HepG2 (cell line): ENCODE measurements around the gene ARVCF. TPM values are rescaled to one million over a fixed set of nuclear protein-coding genes. Genes with fewer than 3 reads are reported as not detected.

Experiments
- ATAC-seq: fragments of 200-7000 bp; cut with Tn5 transposase; 3 replicates; pipeline ENCODE4 v1.9.1; 2020; ENCODE audit warnings: mild to moderate bottlenecking, moderate library complexity
- BruUV-seq: library from RNA; stranded (reverse); fragments of 400-500 nt; replicated peaks from 2 replicates; lab custom pipeline; 2021; lab: Mats Ljungman, UMichigan
- CTCF ChIA-PET: fragments of 300-600 bp; formaldehyde crosslinking; extraction: SDS; loops from one replicate; lab custom pipeline; 2021; ENCODE audit warnings: low total read pairs, inconsistent platforms, low intra/inter-chr PET ratio; lab: Yijun Ruan, JAX
- POLR2A ChIA-PET: fragments of 350-600 bp; sonication (Branson Sonifier 250); formaldehyde crosslinking; loops from one replicate; lab custom pipeline; 2020; ENCODE audit warnings: antibody characterized with exemption, inconsistent platforms; lab: Yijun Ruan, JAX
- DNase-seq: peaks from one replicate; pipeline ENCODE4 v3.0.0-alpha.2; 2015; ENCODE audit warnings: low spot score
- FAIRE-seq: peaks from 3 replicates; lab custom pipeline; 2011; peaks lifted over from hg19 to GRCh38; lab: Jason Lieb, UNC
- H2AFZ ChIP-seq: one replicate; pipeline ENCODE4 v1.6.1; 2011; ENCODE audit warnings: low read length, inconsistent platforms
- H3K27ac ChIP-seq: fragments of 300-600 bp; 3 replicates; pipeline ENCODE4 v1.8.0; 2011; ENCODE audit warnings: mixed run types, mild to moderate bottlenecking, mixed read lengths, low read length, inconsistent platforms; ENCODE audit not compliant: insufficient read depth; ENCODE audit errors: extremely low read length
- H3K27me3 ChIP-seq, 2 experiments: fragments of 200-600 bp in 1 of 2; 2 replicates in 1 of 2; 3 replicates in 1 of 2; pipeline versions ENCODE4 v1.6.0 to v1.8.0; 2011; ENCODE audit warnings: low read length in 2 of 2, mild to moderate bottlenecking in 2 of 2, moderate library complexity in 2 of 2, inconsistent platforms in 1 of 2; ENCODE audit not compliant: insufficient read depth in 2 of 2, control insufficient read depth in 1 of 2
- H3K36me3 ChIP-seq, 2 experiments: fragments of 200-600 bp in 1 of 2; replicated peaks in 1 of 2; 2 replicates in 1 of 2; 3 replicates in 1 of 2; pipeline versions ENCODE4 v1.5.1 to v1.8.0; 2011; ENCODE audit warnings: low read length in 2 of 2, inconsistent platforms in 1 of 2; ENCODE audit not compliant: insufficient read depth in 2 of 2, control insufficient read depth in 1 of 2
- H3K4me1 ChIP-seq: 2 replicates; pipeline ENCODE4 v1.5.1; 2012; ENCODE audit warnings: low read length, inconsistent platforms; ENCODE audit not compliant: insufficient read depth
- H3K4me2 ChIP-seq: 2 replicates; pipeline ENCODE4 v1.6.0; 2011; ENCODE audit warnings: low read depth, low read length, inconsistent platforms
- H3K4me3 ChIP-seq, 3 experiments: fragments of 200-600 bp in 1 of 3; sonication (generic), shearing (Covaris generic) in 1 of 3; replicated peaks in 1 of 3; 2 replicates each; pipeline ENCODE4 v1.5.1; 2011 to 2016; ENCODE audit warnings: low read length in 3 of 3, inconsistent platforms in 2 of 3, low read depth in 2 of 3, mild to moderate bottlenecking in 2 of 3, control low read depth in 1 of 3, mixed read lengths in 1 of 3; ENCODE audit not compliant: insufficient read depth in 1 of 3
- H3K79me2 ChIP-seq: one replicate; pipeline ENCODE4 v1.6.1; 2011; ENCODE audit warnings: low read length, inconsistent platforms; ENCODE audit not compliant: insufficient read depth
- H3K9ac ChIP-seq: 2 replicates; pipeline ENCODE4 v1.6.0; 2011; ENCODE audit warnings: mild to moderate bottlenecking, low read depth, low read length, inconsistent platforms; ENCODE audit not compliant: insufficient read depth
- H3K9me3 ChIP-seq: 2 replicates; pipeline ENCODE4 v1.5.1; 2012; ENCODE audit warnings: mild to moderate bottlenecking, low read length
- H4K20me1 ChIP-seq: 2 replicates; pipeline ENCODE4 v1.6.0; 2011; ENCODE audit warnings: inconsistent platforms, mild to moderate bottlenecking, low read length, moderate library complexity; ENCODE audit not compliant: insufficient read depth
- CC2D1A ChIP-seq: sonication (generic); formaldehyde crosslinking; IDR thresholded peaks from 2 replicates; pipeline ENCODE4 v1.8.1; 2023; ENCODE audit warnings: mild to moderate bottlenecking, missing genetic modification reagents
- HIC2 ChIP-seq: sonication (generic); formaldehyde crosslinking; IDR thresholded peaks from 2 replicates; pipeline ENCODE4 v1.9.0; 2022; ENCODE audit warnings: low read depth, missing genetic modification reagents
- HNRNPL ChIP-seq: fragments of 200-400 bp; formaldehyde crosslinking; IDR thresholded peaks from 2 replicates; pipeline ENCODE4 v1.6.1; 2017; ENCODE audit warnings: mild to moderate bottlenecking, low read depth, low read length
- MXD3 ChIP-seq: IDR thresholded peaks from 2 replicates; pipeline ENCODE4 v1.6.1; 2016; ENCODE audit warnings: mild to moderate bottlenecking, missing biosample characterization, missing genetic modification reagents
- RBM22 ChIP-seq: fragments of 200-400 bp; formaldehyde crosslinking; optimal IDR thresholded peaks from 2 replicates; pipeline ENCODE3; 2017; ENCODE audit warnings: mild to moderate bottlenecking, low read length, moderate library complexity
- SMYD3 ChIP-seq: sonication (generic); formaldehyde crosslinking; IDR thresholded peaks from 2 replicates; pipeline ENCODE4 v1.8.1; 2023; ENCODE audit warnings: mild to moderate bottlenecking, missing genetic modification reagents
- SOX13 ChIP-seq, 3 experiments: fragments of 450-650 bp in 1 of 3; sonication (generic) in 1 of 3; formaldehyde crosslinking in 1 of 3; IDR thresholded peaks in 2 of 3; conservative IDR thresholded peaks in 1 of 3; 2 replicates each; pipeline versions ENCODE4 v1.5.0 to v1.6.1; 2016 to 2020; ENCODE audit warnings: antibody characterized with exemption in 1 of 3, mild to moderate bottlenecking in 1 of 3, missing compliant biosample characterization in 1 of 3, missing genetic modification reagents in 1 of 3, moderate library complexity in 1 of 3
- TCF7L2 ChIP-seq: IDR thresholded peaks from 2 replicates; pipeline ENCODE4 v1.6.1; 2011; ENCODE audit warnings: mild to moderate bottlenecking, low read depth, low read length, moderate library complexity
- ZMYM4 ChIP-seq: sonication (generic); formaldehyde crosslinking; IDR thresholded peaks from 2 replicates; pipeline ENCODE4 v1.8.1; 2023; ENCODE audit warnings: mild to moderate bottlenecking, missing genetic modification reagents
- ZNF230 ChIP-seq: sonication (generic); formaldehyde crosslinking; IDR thresholded peaks from 2 replicates; pipeline ENCODE4 v1.4.0; 2020; ENCODE audit warnings: mild to moderate bottlenecking, missing genetic modification reagents
- ZNF563 ChIP-seq: sonication (generic); formaldehyde crosslinking; IDR thresholded peaks from 2 replicates; pipeline ENCODE4 v1.8.0; 2022; ENCODE audit warnings: mild to moderate bottlenecking, moderate library complexity, missing genetic modification reagents
- ZNF850 ChIP-seq: sonication (generic); formaldehyde crosslinking; conservative IDR thresholded peaks from 2 replicates; pipeline ENCODE4 v1.9.0; 2021; ENCODE audit warnings: mild to moderate bottlenecking, missing genetic modification reagents
- WGBS: methylation state at CpG from one replicate; pipeline ENCODE4 v1.1.6; 2017; ENCODE audit warnings: low lambda C conversion rate; 5-methylcytosine and 5-hydroxymethylcytosine counted together
- in situ Hi-C: cut with HindIII; loops from 2 replicates; pipeline ENCODE4 v1.10.0; 2017; ENCODE audit warnings: low pct_unique_long_range_greater_than_20kb; ENCODE audit not compliant: extremely low pct_ligation_motif_present
- intact Hi-C: fragments of 100-400 bp; cut with micrococcal nuclease; formaldehyde crosslinking; loops from one replicate; pipeline ENCODE4 v1.10.0; 2022; ENCODE audit not compliant: unreplicated experiment
- polyA plus RNA-seq, 8 experiments: library from polyadenylated mRNA; depleted of rRNA in 3 of 8; stranded (reverse) in 7 of 8; unstranded in 1 of 8; fragments of >200 nt; fragmentation: Illumina TruSeq in 4 of 8; extraction: Trizol in 4 of 8; gene quantifications; 2 replicates each; pipeline versions ENCODE4 v1.2.1 to v1.2.3, GENCODE V29; 2011 to 2016; ENCODE audit warnings: low read depth in 4 of 8, missing spikeins in 1 of 8, mixed read lengths in 1 of 8; ENCODE audit not compliant: insufficient read depth in 1 of 8
- total RNA-seq, 5 experiments: library from RNA; depleted of rRNA; stranded (reverse); fragments of >200 nt; fragmentation: Illumina TruSeq; extraction: Trizol; gene quantifications; 2 replicates each; pipeline ENCODE4 v1.2.3, GENCODE V29; 2016; ENCODE audit warnings: low read depth in 1 of 5
- TF ChIP-seq, protein P1 (sequence below): IDR thresholded peaks from 2 replicates; pipeline ENCODE4 v1.6.1; 2016; ENCODE audit warnings: low read depth, control low read depth

Gene ARVCF
- total and polyA plus RNA-seq, 2 of the 13 experiments (the other 11 are each of a cell fraction or from before 2014, with no cell fraction given): 16.4 to 17.7 TPM

GRCh38 chr22:19997561-19998231, 18.9 kb downstream of the ARVCF start:
- no peak overlapping the region for H2AFZ ChIP-seq
- no peak overlapping the region for H3K4me2 ChIP-seq
- ATAC-seq (no peak), FAIRE-seq (no peak), DNase-seq (no peak)
- H3K4me3 ChIP-seq: no peak overlapping the region
- H3K9me3 ChIP-seq: no peaks in the 10 kb centered on the region
- no peak overlapping the region for H3K9ac ChIP-seq
- peaks cover 3% of the 10 kb centered on the region for H3K79me2 ChIP-seq
- intact Hi-C loops (no loop called here), in situ Hi-C loops (no loop called here)
- BruUV-seq: no TSS peak
- H3K27ac ChIP-seq: no peak overlapping the region
- peaks cover 43% of the 10 kb centered on the region for H3K4me1 ChIP-seq
- H3K27me3 ChIP-seq: 0 out of 5 replicates have a peak, but pooled peaks cover 0 to 1% of the 10 kb centered on the region in 2 experiments
- WGBS: 95% methylated on average over 11 of the region's 19 CpGs
- no peaks in the 10 kb centered on the region; the same call in 1 of the 2 replicates for H4K20me1 ChIP-seq
- ChIA-PET CTCF (no interaction called here), POLR2A (no interaction called here)
- 0 out of 5 replicates have a peak, but pooled peaks cover 0 to under 1% of the 10 kb centered on the region in 2 experiments for H3K36me3 ChIP-seq
- TF ChIP-seq SMYD3 (CRISPR knock-in tag) (no peak), RBM22 (no peak), HNRNPL (0 out of 2 replicates have a peak, but pooled peaks have one; percentile 31)

DNA sequence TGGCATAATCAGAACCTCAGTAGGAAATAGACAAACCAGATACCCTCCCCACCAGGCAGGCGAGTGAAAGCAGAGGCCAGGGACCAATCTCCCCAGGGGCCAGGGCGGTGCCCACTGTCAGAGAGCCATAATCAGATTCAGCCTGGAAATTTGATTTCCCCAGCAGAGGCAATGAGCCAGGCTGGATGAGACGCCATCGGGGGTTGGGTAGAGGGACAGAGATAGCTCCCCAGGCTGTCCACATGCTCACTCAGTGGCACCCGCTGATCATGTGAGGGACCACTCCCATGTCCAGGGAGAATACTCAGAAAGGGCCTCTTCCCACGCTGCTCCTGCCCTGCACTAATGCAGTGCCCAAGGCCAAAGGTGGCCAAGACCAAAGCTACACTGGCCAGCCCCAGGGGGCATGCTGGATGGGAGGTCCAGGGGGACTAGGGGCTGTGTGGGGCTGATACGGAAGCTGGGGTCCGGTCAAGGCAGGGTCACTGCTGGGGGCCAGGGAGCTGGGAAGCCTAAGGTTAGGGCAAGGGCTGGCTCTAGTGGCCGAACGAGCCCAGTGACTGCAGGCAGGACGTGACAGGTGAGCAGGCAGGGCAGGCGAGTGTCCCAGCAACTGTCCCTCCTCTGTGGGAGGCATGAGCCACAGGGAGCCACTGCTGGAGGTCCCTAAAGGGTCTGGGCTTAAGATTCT, 19.8 kb downstream of the ARVCF start:
- no peak for ATAC-seq
- peaks cover 35% of the 10 kb centered on the region for H3K4me1 ChIP-seq
- H3K9ac ChIP-seq: no peak overlapping the region
- H3K4me2 ChIP-seq: no peak overlapping the region
- no TSS peak for BruUV-seq
- H3K27ac ChIP-seq: no peak overlapping the region
- peaks cover 3% of the 10 kb centered on the region for H3K79me2 ChIP-seq
- H2AFZ ChIP-seq: no peak overlapping the region
- intact Hi-C loops: no loop called here
- no peak overlapping the region for H3K4me3 ChIP-seq
- 83% methylated on average over 7 of the region's 12 CpGs for WGBS
- H3K9me3 ChIP-seq: no peaks in the 10 kb centered on the region
- no peaks in the 10 kb centered on the region; the same call in 1 of the 2 replicates for H4K20me1 ChIP-seq
- DNase-seq: no peak
- in situ Hi-C loops: no loop called here
- 0 out of 5 replicates have a peak, but pooled peaks cover 0 to 1% of the 10 kb centered on the region in 2 experiments for H3K27me3 ChIP-seq
- ChIA-PET CTCF (no interaction called here), POLR2A (no interaction called here)
- H3K36me3 ChIP-seq: no peaks in the 10 kb centered on the region
- FAIRE-seq: no peak
- no peak for TF ChIP-seq ZNF563 (CRISPR knock-in tag)
- no peak for TF ChIP-seq ZMYM4 (CRISPR knock-in tag)
- TF ChIP-seq TCF7L2: no peak
- no peak for TF ChIP-seq ZNF230 (CRISPR knock-in tag)
- TF ChIP-seq MXD3 (CRISPR knock-in tag): no peak
- no peak for TF ChIP-seq SOX13 (IDR thresholded peaks at IDR 0.05)
- no peak for TF ChIP-seq SOX13 (CRISPR knock-in tag; conservative IDR thresholded peaks at IDR 0.05 in 1 of 2, IDR thresholded peaks at IDR 0.05 in 1 of 2)
- TF ChIP-seq HIC2 (CRISPR knock-in tag): no peak
- TF ChIP-seq ZNF850: no peak
- no peak for TF ChIP-seq CC2D1A (CRISPR knock-in tag)
- TF ChIP-seq, protein P1, sequence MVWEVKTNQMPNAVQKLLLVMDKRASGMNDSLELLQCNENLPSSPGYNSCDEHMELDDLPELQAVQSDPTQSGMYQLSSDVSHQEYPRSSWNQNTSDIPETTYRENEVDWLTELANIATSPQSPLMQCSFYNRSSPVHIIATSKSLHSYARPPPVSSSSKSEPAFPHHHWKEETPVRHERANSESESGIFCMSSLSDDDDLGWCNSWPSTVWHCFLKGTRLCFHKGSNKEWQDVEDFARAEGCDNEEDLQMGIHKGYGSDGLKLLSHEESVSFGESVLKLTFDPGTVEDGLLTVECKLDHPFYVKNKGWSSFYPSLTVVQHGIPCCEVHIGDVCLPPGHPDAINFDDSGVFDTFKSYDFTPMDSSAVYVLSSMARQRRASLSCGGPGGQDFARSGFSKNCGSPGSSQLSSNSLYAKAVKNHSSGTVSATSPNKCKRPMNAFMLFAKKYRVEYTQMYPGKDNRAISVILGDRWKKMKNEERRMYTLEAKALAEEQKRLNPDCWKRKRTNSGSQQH: no peak
